ENCODE results near the gene TERT. TPM values are rescaled to one million over a fixed set of nuclear protein-coding genes. Genes with fewer than 3 reads are reported as not detected.

The TERT gene
- total and polyA plus RNA-seq, 2 of the 8 experiments (the other 6 are each of a cell fraction or from before 2014, with no cell fraction given), result 13.1 to 23.1 TPM

- no peak overlapping the region for H3K27ac ChIP-seq (ENCODE audit: low read depth, low read length)
- TF ChIP-seq RAD21 (IDR thresholded peaks at IDR 0.05 in 1 of 2, conservative IDR thresholded peaks at IDR 0.05 in 1 of 2; ENCODE audit: low read depth in 2 of 2, low read length in 2 of 2) (no peak), POLR2AphosphoS5 (IDR thresholded peaks at IDR 0.05; ENCODE audit: low read depth, low read length) (no peak), GABPA (IDR thresholded peaks at IDR 0.05; ENCODE audit: borderline replicate concordance, insufficient read depth, low read length) (no peak), KDM4A (IDR thresholded peaks at IDR 0.05; ENCODE audit: low read depth, low read length, severe bottlenecking) (no peak), ATF3 (IDR thresholded peaks at IDR 0.05; ENCODE audit: insufficient read depth, low read depth, low read length) (no peak), CTBP2 (IDR thresholded peaks at IDR 0.05; ENCODE audit: borderline replicate concordance, insufficient read depth, insufficient read length, low read length) (no peak), SP4 (IDR thresholded peaks at IDR 0.05; ENCODE audit: low read length) (no peak), SIRT6 (IDR thresholded peaks at IDR 0.05; ENCODE audit: low read length) (no peak), FOSL1 (IDR thresholded peaks at IDR 0.05; ENCODE audit: insufficient read depth, low read depth, low read length) (no peak), CREB1 (IDR thresholded peaks at IDR 0.05) (no peak), JUN (IDR thresholded peaks at IDR 0.05; ENCODE audit: low read depth, low read length) (no peak), CEBPB (IDR thresholded peaks at IDR 0.05; ENCODE audit: low read depth, low read length) (no peak), CBX5 (IDR thresholded peaks at IDR 0.05; ENCODE audit: low read depth, low read length) (no peak), TAF1 (IDR thresholded peaks at IDR 0.05; ENCODE audit: low read depth, low read length) (no peak)
Measured at GRCh38 chr5:1230551-1230950, 64.3 kb downstream of the TERT start.

More at GRCh38 chr5:1230551-1230950, 64.3 kb downstream of the TERT start:
- no peak for DNase-seq (ENCODE audit: low read depth in 1 of 2, low spot score in 2 of 2)
- ChIA-PET CTCF (ENCODE audit: partially characterized antibody) (interaction anchor here (0.6 to 1.8 kb wide), 7 partner anchors 9 to 419 kb away, joined by 3 to 8 read pairs (median 4); partner anchors contain the start of gene SLC6A19), POLR2A (ENCODE audit: partially characterized antibody) (interaction anchor here (1.3 kb wide), 1 partner anchor 56 kb away, joined by 3 read pairs; no protein-coding TSS in a partner anchor)
- H3K23ac ChIP-seq (ENCODE audit: insufficient read length), result no peak overlapping the region
- H3K56ac ChIP-seq (replicated peaks; ENCODE audit: insufficient read length, low read depth, low read length), result no peak overlapping the region
- H2BK5ac ChIP-seq (ENCODE audit: low read depth, low read length), result no peak overlapping the region
- no peak overlapping the region for H4K91ac ChIP-seq (replicated peaks; ENCODE audit: insufficient read length, low read length)
- no peaks in the 10 kb centered on the region for H3K36me3 ChIP-seq (ENCODE audit: control insufficient read depth in 2 of 4, insufficient read depth in 4 of 4, low read length in 3 of 4)
- no peak overlapping the region for H2BK12ac ChIP-seq (ENCODE audit: low read depth, low read length)
- 89% methylated on average over 17 of the region's 17 CpGs; no CpG with 5 or more reads in 1 of the 2 experiments for WGBS, 2 experiments (ENCODE audit: extremely low coverage in 1 of 2, insufficient coverage in 1 of 2, insufficient read length in 1 of 2, insufficient replicate concordance in 2 of 2, low coverage in 1 of 2, low lambda C conversion rate in 2 of 2, missing lambda C conversion rate in 1 of 2)
- H3K27me3 ChIP-seq (replicated peaks in 1 of 4; ENCODE audit: control insufficient read depth in 3 of 4, extremely low read depth in 1 of 4, insufficient read depth in 3 of 4, low read length in 3 of 4), result no peaks in the 10 kb centered on the region; a peak in 1 of 7 replicates
- H3K18ac ChIP-seq (ENCODE audit: extremely low read depth, low read length), result no peak overlapping the region
- H3K79me1 ChIP-seq (ENCODE audit: low read depth, low read length), result no peaks in the 10 kb centered on the region
- H3K79me2 ChIP-seq (ENCODE audit: control insufficient read depth in 1 of 2, insufficient read depth in 2 of 2, low read length in 2 of 2), result no peaks in the 10 kb centered on the region
- H2AFZ ChIP-seq (ENCODE audit: low read length), result no peak overlapping the region
- H2BK120ac ChIP-seq (replicated peaks; ENCODE audit: low read depth, low read length), result no peak overlapping the region
- no peak overlapping the region for H2BK20ac ChIP-seq (ENCODE audit: low read length)
- H3K4me1 ChIP-seq (replicated peaks in 1 of 4; ENCODE audit: control insufficient read depth in 3 of 4, insufficient read depth in 4 of 4, low read length in 3 of 4), result peaks cover 0 to 5% (median 1%) of the 10 kb centered on the region in 4 experiments; a peak in 3 of 7 replicates
- H4K8ac ChIP-seq (ENCODE audit: extremely low read depth, insufficient read depth, low read length), result no peak overlapping the region
- no peak overlapping the region for H3K9ac ChIP-seq (replicated peaks in 1 of 4; ENCODE audit: extremely low read depth in 1 of 4, low read depth in 3 of 4, low read length in 3 of 4)
- H3K4me3 ChIP-seq (ENCODE audit: extremely low read depth in 1 of 4, insufficient read depth in 2 of 4, low read depth in 3 of 4, low read length in 4 of 4), result no peak overlapping the region
- H4K20me1 ChIP-seq (replicated peaks in 1 of 2; ENCODE audit: control insufficient read depth in 1 of 2, insufficient read depth in 2 of 2, low read length in 2 of 2), result peaks cover 0 to 2% of the 10 kb centered on the region in 2 experiments
- H4K5ac ChIP-seq (ENCODE audit: insufficient read length, low read depth, low read length), result no peak overlapping the region
- H3K23me2 ChIP-seq (ENCODE audit: low read depth, low read length), result no peaks in the 10 kb centered on the region
- H3K14ac ChIP-seq (ENCODE audit: insufficient read length), result no peak overlapping the region
- no peak overlapping the region for H2AK5ac ChIP-seq (ENCODE audit: low read depth, low read length)
- peaks cover 1 to 8% of the 10 kb centered on the region in 2 experiments; a peak in 2 of 4 replicates for H3K9me3 ChIP-seq (ENCODE audit: insufficient read depth in 2 of 2, low read depth in 1 of 2, low read length in 1 of 2)
- H2BK15ac ChIP-seq (ENCODE audit: low read length), result no peak overlapping the region
- FAIRE-seq, result no peak
- H3K4ac ChIP-seq (replicated peaks; ENCODE audit: insufficient read length, low read depth, low read length), result no peak overlapping the region
- H3K4me2 ChIP-seq (ENCODE audit: insufficient read depth in 1 of 2, low read depth in 2 of 2, low read length in 2 of 2), result no peak overlapping the region
